OCI-LY1 (cell line): ENCODE results near the gene KCNA4.

ENCODE experiments used
- CTCF ChIP-seq: fragments of 200-600 bp; sonication (generic), shearing (Covaris generic); IDR thresholded peaks from 2 replicates; pipeline ENCODE4 v1.5.1; 2017; ENCODE audit warnings: mild to moderate bottlenecking, antibody characterized with exemption, low read length, moderate library complexity, mixed read lengths
- EZH2 ChIP-seq: fragments of 200-600 bp; sonication (generic), shearing (Covaris generic); IDR thresholded peaks from 2 replicates; pipeline ENCODE4 v1.8.0; 2017; ENCODE audit warnings: borderline replicate concordance, mixed run types, mild to moderate bottlenecking, antibody characterized with exemption, low read length, moderate library complexity, mixed read lengths

GRCh38 chr11:30000986-30001750 lies 15.7 kb downstream of the KCNA4 start:
- TF ChIP-seq EZH2 (no peak), CTCF (no peak)
